ENCODE measurements around the gene ELL3.

- TF ChIP-seq CTCF (IDR thresholded peaks at IDR 0.05; ENCODE audit: low read depth, low read length) (no peak), POLR2A (IDR thresholded peaks at IDR 0.05; ENCODE audit: extremely low read depth, insufficient read length) (no peak), MYC (IDR thresholded peaks at IDR 0.05; ENCODE audit: low read depth, low read length) (no peak)
Measured at GRCh38 chr15:43796566-43796965, 19.8 kb upstream of the ELL3 start.

Measured in NB4 (cell line).